IPS DF 6.9 (cell line): ENCODE results near the gene ARSG.
"Not testable (repeated sequence)": the region's sequence is repeated elsewhere in the genome, so short reads cannot be mapped to it uniquely, and the experiment has no call there.

Source experiments
- DNase-seq: peaks from one replicate; pipeline ENCODE4 v3.0.0-alpha.2; 2013; ENCODE audit warnings: low read depth, low spot score
- H3K27ac ChIP-seq: one replicate; pipeline ENCODE4 v1.5.1; 2013; ENCODE audit warnings: low read length, control low read depth
- H3K27me3 ChIP-seq: 2 replicates; pipeline ENCODE4 v1.6.1; 2013; ENCODE audit warnings: mild to moderate bottlenecking, low read length; ENCODE audit not compliant: control insufficient read depth, insufficient read depth
- H3K36me3 ChIP-seq: 2 replicates; pipeline ENCODE4 v1.6.1; 2013; ENCODE audit warnings: low read length; ENCODE audit not compliant: control insufficient read depth, insufficient read depth
- H3K4me1 ChIP-seq: 2 replicates; pipeline ENCODE4 v1.6.1; 2013; ENCODE audit warnings: low read length; ENCODE audit not compliant: control insufficient read depth, insufficient read depth
- H3K4me3 ChIP-seq: 2 replicates; pipeline ENCODE4 v1.5.1; 2013; ENCODE audit warnings: mild to moderate bottlenecking, low read length
- H3K9me3 ChIP-seq: 2 replicates; pipeline ENCODE4 v1.6.1; 2013; ENCODE audit warnings: low read length, inconsistent platforms; ENCODE audit not compliant: control insufficient read depth, insufficient read depth
- WGBS: extraction: QIAGEN DNeasy Blood & Tissue Kit; methylation state at CpG from one replicate; pipeline ENCODE4 v1.1.7; 2013; ENCODE audit warnings: mixed read lengths, missing lambda C conversion rate; ENCODE audit not compliant: insufficient read length, insufficient coverage; 5-methylcytosine and 5-hydroxymethylcytosine counted together

Gene ARSG

DNA sequence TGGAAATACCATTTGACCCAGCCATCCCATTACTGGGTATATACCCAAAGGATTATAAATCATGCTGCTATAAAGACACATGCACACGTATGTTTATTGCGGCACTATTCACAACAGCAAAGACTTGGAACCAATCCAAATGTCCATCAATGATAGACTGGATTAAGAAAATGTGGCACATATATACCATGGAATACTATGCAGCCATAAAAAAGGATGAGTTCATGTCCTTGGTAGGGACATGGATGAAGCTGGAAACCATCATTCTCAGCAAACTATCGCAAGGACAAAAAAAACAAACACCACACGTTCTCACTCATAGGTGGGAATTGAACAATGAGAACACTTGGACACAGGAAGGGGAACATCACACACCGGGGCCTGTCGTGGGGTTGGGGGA lies 9.3 kb upstream of the ARSG start:
- not testable (repeated sequence) for H3K27me3 ChIP-seq, DNase-seq, H3K4me1 ChIP-seq, H3K36me3 ChIP-seq, H3K27ac ChIP-seq, H3K4me3 ChIP-seq, H3K9me3 ChIP-seq
- no CpG with 5 or more reads among the region's 6 CpGs for WGBS

GRCh38 chr17:68288375-68288774 lies 2.9 kb upstream of the ARSG start:
- Histone ChIP-seq H3K27ac (no peak overlapping the region), H3K4me3 (no peak overlapping the region)

DNA sequence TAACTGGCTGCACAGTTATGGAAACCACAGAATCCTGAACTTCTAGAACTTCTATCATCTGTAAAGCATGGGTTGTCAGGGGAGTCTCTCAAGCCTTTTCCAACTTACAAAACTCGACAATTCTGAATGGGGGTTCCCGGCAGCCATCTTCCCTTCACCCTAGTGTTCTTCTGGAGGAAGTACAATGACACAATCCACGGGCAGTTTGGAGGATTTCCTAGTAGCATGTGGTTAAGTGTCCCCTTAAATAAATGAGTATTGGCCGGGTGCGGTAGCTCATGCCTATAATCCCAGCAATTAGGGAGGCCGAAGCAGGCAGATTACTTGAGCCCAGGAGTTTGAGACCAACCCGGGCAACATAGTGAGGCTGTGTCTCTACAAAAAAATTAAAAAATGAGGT lies 2.5 kb upstream of the ARSG start:
- no peak for DNase-seq
- no peak overlapping the region for H3K4me3 ChIP-seq
- H3K27ac ChIP-seq: no peak overlapping the region
- no CpG with 5 or more reads among the region's 7 CpGs for WGBS
- peaks cover 2% of the 10 kb centered on the region; the same call in 1 of the 2 replicates for H3K4me1 ChIP-seq
- H3K9me3 ChIP-seq: no peaks in the 10 kb centered on the region
- peaks cover 14% of the 10 kb centered on the region for H3K27me3 ChIP-seq
- H3K36me3 ChIP-seq: no peaks in the 10 kb centered on the region

More at GRCh38 chr17:68288375-68288774, 2.9 kb upstream of the ARSG start:
- Histone ChIP-seq H3K36me3 (no peaks in the 10 kb centered on the region), H3K9me3 (no peaks in the 10 kb centered on the region), H3K27me3 (peaks cover 14% of the 10 kb centered on the region), H3K4me1 (no peaks in the 10 kb centered on the region)
- no CpG with 5 or more reads among the region's 5 CpGs for WGBS
- no peak for DNase-seq

DNA sequence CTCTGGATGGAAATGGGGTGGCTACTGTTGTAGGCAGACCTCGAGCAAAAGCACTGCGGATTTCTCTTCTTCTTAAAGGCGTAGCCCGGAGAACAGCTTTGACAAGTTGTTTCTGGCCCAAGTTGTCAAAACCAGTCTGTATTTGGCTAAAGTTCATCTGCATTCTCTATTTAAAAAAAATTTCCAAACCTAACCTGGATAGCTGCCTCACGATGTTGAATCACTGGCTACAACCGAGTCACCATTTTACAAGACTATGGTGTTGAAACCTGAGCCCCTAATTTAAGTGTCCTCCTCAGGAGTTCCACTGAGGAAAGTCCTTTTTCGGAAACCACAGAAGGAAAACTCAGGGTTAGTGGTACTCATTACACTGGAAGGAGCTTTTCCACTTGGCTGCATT lies 1.8 kb upstream of the ARSG start:
- H3K27me3 ChIP-seq: peaks cover 14% of the 10 kb centered on the region
- H3K9me3 ChIP-seq: no peaks in the 10 kb centered on the region
- H3K4me1 ChIP-seq: peaks cover 5% of the 10 kb centered on the region; the same call in 1 of the 2 replicates
- WGBS: no CpG with 5 or more reads among the region's 7 CpGs
- H3K27ac ChIP-seq: no peak overlapping the region
- H3K36me3 ChIP-seq: no peaks in the 10 kb centered on the region
- H3K4me3 ChIP-seq: no peak overlapping the region
- no peak for DNase-seq

DNA sequence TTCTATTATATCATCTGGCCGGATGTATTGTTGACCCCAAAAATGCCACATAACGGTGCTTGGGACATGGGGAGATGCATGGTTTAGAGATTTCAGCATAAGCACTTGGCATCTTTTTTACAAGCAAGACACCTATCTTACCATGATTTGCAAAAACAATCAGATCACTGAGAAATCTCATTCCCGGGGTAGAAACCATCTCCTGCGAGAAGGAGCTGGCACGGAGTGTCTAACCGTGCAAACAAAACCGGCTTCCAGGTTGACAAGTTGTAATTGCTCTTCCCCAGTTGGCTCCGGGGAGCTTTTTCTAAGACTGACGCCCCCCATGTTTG lies 1.4 kb upstream of the ARSG start:
- no peak overlapping the region for H3K27ac ChIP-seq
- H3K4me1 ChIP-seq: peaks cover 5% of the 10 kb centered on the region; the same call in 1 of the 2 replicates
- no peaks in the 10 kb centered on the region for H3K9me3 ChIP-seq
- no peak overlapping the region for H3K4me3 ChIP-seq
- peaks cover 14% of the 10 kb centered on the region for H3K27me3 ChIP-seq
- no peak for DNase-seq
- WGBS: no CpG with 5 or more reads among the region's 9 CpGs
- no peaks in the 10 kb centered on the region for H3K36me3 ChIP-seq

DNA sequence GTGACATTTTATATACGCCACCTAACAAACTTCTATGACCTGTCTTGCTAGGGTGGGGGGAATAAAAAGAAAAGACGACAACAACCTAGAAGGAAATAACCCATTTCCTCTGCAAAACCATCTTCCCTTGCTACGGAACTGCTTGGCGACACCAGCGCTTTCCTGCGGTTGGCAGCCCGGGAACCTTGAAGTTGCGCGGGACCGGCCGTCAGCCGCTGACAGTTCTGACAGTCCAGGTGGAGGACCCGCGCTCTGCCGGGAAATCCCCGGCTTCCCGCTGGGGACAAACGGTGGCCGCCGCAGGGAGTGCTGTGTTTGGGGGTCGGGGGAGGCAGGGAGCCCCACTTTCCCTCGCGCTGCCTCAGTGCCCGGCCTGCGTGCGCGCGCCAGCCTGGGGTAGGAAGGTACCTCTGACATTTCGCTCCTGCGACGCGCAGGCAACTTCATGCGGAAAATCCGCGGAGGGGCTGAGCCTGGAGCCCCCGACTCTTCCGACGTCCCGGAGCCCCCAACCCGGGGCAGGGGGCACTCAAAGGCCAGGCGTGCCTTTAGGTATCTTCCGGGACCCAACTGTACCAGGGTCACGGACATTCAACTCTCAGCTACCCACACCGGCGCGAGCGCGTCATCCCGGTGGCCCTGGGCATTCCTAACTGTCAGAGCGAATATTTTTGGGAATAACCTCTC lies 884 bp upstream of the ARSG start:
- no peak overlapping the region for H3K27ac ChIP-seq
- peak overlapping the region; percentile 35; the same call in 1 of the 2 replicates for H3K4me3 ChIP-seq
- peaks cover 5% of the 10 kb centered on the region; the same call in 1 of the 2 replicates for H3K4me1 ChIP-seq
- peaks cover 14% of the 10 kb centered on the region for H3K27me3 ChIP-seq
- H3K9me3 ChIP-seq: no peaks in the 10 kb centered on the region
- H3K36me3 ChIP-seq: no peaks in the 10 kb centered on the region
- WGBS: no CpG with 5 or more reads among the region's 50 CpGs
- DNase-seq: no peak

DNA sequence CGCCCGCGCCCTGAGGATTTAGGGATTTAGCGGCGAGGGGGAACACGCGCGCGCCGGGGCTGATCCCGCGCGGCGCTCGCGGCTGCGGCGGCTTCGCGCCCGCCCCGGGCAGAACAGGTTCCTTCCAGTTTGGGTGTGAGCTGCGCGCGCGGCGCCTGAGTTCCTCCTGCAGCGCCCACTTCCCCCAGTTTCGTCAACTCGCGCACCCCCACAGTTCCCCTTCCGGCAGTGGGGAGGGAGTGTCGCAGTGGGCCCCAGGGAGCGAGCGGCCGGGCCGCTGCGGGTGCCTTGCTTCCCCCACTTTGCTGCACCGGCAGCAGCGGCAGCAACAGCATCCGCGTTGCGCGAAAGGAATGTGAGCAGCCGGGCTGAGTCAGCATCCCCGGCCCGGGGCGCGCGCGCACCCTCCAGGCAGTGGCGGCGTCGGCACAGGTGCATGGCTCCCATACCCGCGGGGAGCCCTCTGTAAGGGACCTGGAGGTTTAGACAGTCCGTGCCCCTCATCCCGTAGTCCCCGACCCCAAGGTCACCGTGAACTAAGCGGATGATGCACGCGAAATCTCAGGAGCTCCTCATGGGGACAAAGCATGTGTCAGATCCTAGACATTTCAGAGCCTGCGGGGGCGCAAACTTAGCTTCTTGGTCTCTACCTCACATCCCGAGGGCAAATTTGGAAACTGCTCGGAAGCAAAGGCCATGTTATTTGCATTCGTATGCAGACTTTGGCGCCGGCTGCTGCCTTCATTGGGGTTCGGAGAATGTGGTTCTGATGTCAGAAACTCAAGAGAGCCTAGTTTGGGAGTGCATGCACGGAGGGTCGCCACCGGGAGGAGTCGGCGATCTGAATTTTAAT lies 767 bp downstream of the ARSG start:
- WGBS: no CpG with 5 or more reads among the region's 76 CpGs
- Histone ChIP-seq H3K4me1 (peaks cover 8% of the 10 kb centered on the region), H3K27ac (no peak overlapping the region), H3K4me3 (peak overlapping the region; percentile 52; the same call in 1 of the 2 replicates), H3K36me3 (no peaks in the 10 kb centered on the region), H3K27me3 (peaks cover 14% of the 10 kb centered on the region), H3K9me3 (no peaks in the 10 kb centered on the region)
- no peak for DNase-seq

- Histone ChIP-seq H3K4me1 (peaks cover 8% of the 10 kb centered on the region), H3K27ac (no peak overlapping the region), H3K4me3 (peak overlapping the region; percentile 52; the same call in 1 of the 2 replicates), H3K9me3 (no peaks in the 10 kb centered on the region), H3K36me3 (no peaks in the 10 kb centered on the region), H3K27me3 (peaks cover 14% of the 10 kb centered on the region)
- DNase-seq: no peak
- WGBS: no CpG with 5 or more reads among the region's 9 CpGs
Measured at GRCh38 chr17:68292689-68293040, 1.4 kb downstream of the ARSG start.

DNA sequence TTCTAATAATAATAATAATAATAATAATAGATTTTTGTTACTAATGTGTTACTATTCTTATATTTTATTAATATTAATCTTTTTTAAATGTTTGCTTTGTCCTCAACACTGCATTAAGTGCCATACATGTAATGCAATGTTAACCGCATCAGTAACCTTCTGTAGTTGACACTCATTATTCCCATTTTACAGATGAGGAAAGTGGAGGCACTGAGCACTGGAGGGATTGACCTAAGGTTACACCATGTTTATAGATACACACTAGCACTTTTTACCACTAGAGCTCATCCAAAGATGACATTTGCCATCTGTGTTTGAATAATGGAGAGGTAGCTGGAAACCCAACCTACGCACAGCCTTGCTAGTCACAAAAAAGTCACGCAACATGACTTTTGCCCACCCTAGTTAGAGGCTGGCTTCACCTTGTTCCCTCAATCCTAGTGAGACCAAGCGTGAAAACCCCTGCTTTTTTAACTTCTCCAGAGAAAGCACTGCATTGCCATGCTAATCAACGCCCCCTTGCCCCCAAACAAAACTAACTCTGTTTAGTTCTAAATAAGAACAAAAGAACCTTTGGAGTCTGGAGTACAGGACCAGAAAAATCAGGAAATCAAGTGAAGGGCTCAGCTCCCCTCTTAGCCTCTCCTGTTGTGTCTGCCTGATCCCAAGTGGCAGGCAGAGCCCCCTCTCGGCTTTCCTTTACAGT lies 2.3 kb downstream of the ARSG start:
- H3K4me3 ChIP-seq: no peak overlapping the region
- no peaks in the 10 kb centered on the region for H3K36me3 ChIP-seq
- WGBS: no CpG with 5 or more reads among the region's 6 CpGs
- no peak for DNase-seq
- H3K27me3 ChIP-seq: peaks cover 14% of the 10 kb centered on the region
- H3K4me1 ChIP-seq: peaks cover 8% of the 10 kb centered on the region
- no peak overlapping the region for H3K27ac ChIP-seq
- H3K9me3 ChIP-seq: no peaks in the 10 kb centered on the region

DNA sequence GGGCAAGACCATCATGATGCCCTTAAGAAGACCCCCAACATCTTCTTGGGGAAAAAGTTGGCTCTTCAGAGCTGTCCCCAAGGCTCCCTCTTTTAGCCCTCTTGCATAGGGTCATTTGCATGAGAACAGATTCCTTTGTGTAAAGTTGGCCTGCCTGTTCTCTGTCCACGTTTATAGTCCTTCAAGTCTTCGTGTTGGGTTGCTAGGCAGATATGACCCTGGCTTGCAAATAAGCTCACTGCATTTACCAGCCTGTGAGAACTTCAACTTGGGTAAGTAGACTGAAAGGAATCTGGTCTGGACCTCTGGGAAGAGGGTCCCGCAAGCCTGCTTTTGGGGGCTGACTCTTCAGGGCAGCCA lies 2.9 kb downstream of the ARSG start:
- Histone ChIP-seq H3K4me1 (peaks cover 8% of the 10 kb centered on the region), H3K27ac (no peak overlapping the region), H3K9me3 (no peaks in the 10 kb centered on the region), H3K36me3 (no peaks in the 10 kb centered on the region), H3K27me3 (peaks cover 14% of the 10 kb centered on the region), H3K4me3 (no peak overlapping the region)
- no peak for DNase-seq
- WGBS: no CpG with 5 or more reads among the region's 3 CpGs
